ENCODE measurements around the gene LTBR.

- TF ChIP-seq TAF1 (IDR thresholded peaks at IDR 0.05; ENCODE audit: borderline replicate concordance, insufficient read depth, low read length) (no peak), POLR2AphosphoS5 (IDR thresholded peaks at IDR 0.05; ENCODE audit: low read depth, low read length) (no peak), REST (IDR thresholded peaks at IDR 0.05; ENCODE audit: insufficient read depth in 1 of 2, low read depth in 2 of 2, low read length in 2 of 2) (no peak), SIN3A (IDR thresholded peaks at IDR 0.05; ENCODE audit: borderline replicate concordance, insufficient read depth, low read length) (no peak)
Observed at GRCh38 chr12:6377667-6377994, 6.3 kb upstream of the LTBR start.

Measured in PFSK-1 (cell line).